Measurements from ENCODE around the gene ZC3H4.

ZC3H4 gene

GRCh38 chr19:47047763-47048405 lies 65.7 kb downstream of the ZC3H4 start:
- DNase-seq, result peak; percentile 77

GRCh38 chr19:47047272-47047762 lies 66.3 kb downstream of the ZC3H4 start:
- DNase-seq, result no peak

GRCh38 chr19:47045867-47046470 lies 67.6 kb downstream of the ZC3H4 start:
- no peak for DNase-seq

- DNase-seq, result no peak
These were observed 68.4 kb downstream of the ZC3H4 start for GRCh38 chr19:47044946-47045866.

- DNase-seq, result no peak
These were observed 72.7 kb downstream of the ZC3H4 start for GRCh38 chr19:47040869-47041268.

GRCh38 chr19:47039239-47039874 lies 74.2 kb downstream of the ZC3H4 start:
- DNase-seq, result no peak

GRCh38 chr19:47037766-47038165 lies 75.8 kb downstream of the ZC3H4 start:
- DNase-seq, result no peak

- no peak for DNase-seq
These were observed 77.4 kb downstream of the ZC3H4 start for GRCh38 chr19:47036097-47036651.

- DNase-seq, result peak; percentile 96
These were observed 78.2 kb downstream of the ZC3H4 start for GRCh38 chr19:47035127-47036096.

- peak; percentile 54 for DNase-seq
These were observed 81.3 kb downstream of the ZC3H4 start for GRCh38 chr19:47032171-47032811.

- DNase-seq, result no peak
These were observed 85.4 kb downstream of the ZC3H4 start for GRCh38 chr19:47028195-47028601.

- DNase-seq, result no peak
These were observed 85.9 kb downstream of the ZC3H4 start for GRCh38 chr19:47027586-47028088.

GRCh38 chr19:47026889-47027288 lies 86.7 kb downstream of the ZC3H4 start:
- no peak for DNase-seq

GRCh38 chr19:47026156-47026555 lies 87.4 kb downstream of the ZC3H4 start:
- no peak for DNase-seq

- no peak for DNase-seq
These were observed 89.1 kb downstream of the ZC3H4 start for GRCh38 chr19:47024502-47024901.

GRCh38 chr19:47023448-47023794 lies 90.2 kb downstream of the ZC3H4 start:
- DNase-seq, result no peak

- DNase-seq, result no peak
These were observed 90.8 kb downstream of the ZC3H4 start for GRCh38 chr19:47022541-47023447.

GRCh38 chr19:47022140-47022536 lies 91.4 kb downstream of the ZC3H4 start:
- DNase-seq, result no peak

- peak; percentile 49 for DNase-seq
These were observed 91.9 kb downstream of the ZC3H4 start for GRCh38 chr19:47021536-47022139.

Measured in right kidney (tissue), 1 donor.